HTERT RPE-1 (cell line): Measurements from ENCODE around the gene STAMBPL1.
"Not testable (repeated sequence)": the region's sequence is repeated elsewhere in the genome, so short reads cannot be mapped to it uniquely, and the experiment has no call there.

Experiments used
- in situ Hi-C: fragments of 300-500 bp; cut with MboI; formaldehyde crosslinking; loops from 4 replicates; pipeline ENCODE4 v1.14.3; 2020; ENCODE audit warnings: low sequenced_read_pairs

Gene STAMBPL1

DNA sequence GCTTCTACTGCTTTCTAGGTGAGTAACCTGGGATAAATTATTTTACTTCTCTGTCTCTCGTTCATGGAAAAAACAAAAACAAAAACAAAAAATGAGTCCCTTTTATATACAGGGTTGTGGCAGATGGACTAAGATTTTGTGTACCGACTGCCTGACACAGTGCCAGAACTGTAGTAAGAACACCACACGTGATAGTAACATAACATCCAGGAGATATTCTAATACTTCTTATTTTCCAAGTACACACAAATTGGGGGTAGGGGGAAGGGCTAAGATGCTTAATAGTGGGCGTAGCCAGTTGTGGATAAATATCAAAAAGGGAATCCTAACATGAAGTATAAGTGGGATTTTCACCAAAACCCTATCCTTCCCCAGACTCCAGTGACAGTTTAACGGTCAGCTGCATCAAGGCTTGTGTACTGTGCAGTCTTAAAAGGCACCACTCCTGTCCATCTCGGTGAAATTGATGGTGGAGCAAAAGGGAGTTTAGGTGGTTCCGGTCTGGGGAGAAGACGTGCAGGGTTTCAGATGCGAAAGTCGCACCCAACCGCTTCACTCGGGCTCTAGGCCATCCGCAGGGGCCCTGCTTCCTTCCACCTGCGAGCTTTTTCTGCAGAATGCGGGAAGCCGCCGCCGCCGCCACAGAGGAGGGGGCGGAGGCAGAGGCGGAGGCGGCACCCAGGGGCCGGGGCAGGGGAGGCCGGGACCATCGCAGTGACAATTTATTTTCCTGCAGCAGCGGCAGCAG, at the start of gene STAMBPL1:
Gene STAMBPL1 (plus strand): TSS at position 712 of the 748 bp plus-strand sequence. CDS start 21,464 bp downstream, outside the sequence.
- in situ Hi-C loops, result no loop called here

DNA sequence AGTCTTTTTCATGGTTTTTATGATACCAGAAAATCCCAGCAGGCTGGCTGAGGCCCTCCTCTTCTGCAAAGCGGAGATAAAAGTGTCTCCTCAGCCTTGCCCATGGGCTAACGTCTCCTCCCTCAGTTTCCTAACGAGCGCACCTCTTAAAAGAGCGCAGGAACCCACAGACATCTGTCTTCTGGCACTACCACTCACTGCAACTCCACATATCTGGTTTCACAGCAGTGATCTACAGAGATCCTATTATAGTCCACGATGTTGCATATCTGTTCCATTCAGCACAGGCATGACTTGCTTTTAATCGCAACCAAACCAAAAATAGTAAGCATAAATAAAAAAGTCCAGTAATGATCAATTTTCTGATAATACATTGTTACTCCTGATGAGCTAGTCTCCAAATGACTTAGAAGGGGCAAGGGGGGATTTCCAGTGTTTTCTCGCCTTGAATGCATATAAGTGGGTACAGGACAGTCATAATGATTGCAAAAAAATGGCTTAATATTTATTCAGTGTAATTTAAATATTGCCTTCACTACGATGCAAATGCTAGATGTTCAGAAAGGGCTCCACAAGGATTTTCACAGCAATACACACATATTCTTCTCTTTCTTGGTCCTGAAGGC, 49.3 kb upstream of the STAMBPL1 start:
- in situ Hi-C loops, result no loop called here

DNA sequence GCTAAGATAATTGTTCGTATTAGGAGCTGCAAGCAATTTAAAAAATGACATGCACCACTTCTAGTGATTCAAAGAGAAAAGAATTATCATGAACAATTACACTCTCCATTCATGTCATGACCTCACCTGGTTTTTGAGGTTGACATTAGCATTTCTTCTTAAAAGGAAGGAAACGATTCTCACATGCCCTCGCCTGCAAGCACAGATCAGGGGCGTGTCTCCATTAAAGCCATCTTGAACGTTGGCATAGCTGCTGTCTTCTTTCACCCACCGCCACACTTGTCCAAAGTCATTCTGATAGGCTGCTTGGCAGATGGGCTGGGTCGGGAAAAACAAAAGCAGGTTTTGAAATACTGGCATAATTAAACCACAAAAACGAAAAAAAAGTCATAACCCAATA, 48.3 kb upstream of the STAMBPL1 start:
- in situ Hi-C loops, result no loop called here

DNA sequence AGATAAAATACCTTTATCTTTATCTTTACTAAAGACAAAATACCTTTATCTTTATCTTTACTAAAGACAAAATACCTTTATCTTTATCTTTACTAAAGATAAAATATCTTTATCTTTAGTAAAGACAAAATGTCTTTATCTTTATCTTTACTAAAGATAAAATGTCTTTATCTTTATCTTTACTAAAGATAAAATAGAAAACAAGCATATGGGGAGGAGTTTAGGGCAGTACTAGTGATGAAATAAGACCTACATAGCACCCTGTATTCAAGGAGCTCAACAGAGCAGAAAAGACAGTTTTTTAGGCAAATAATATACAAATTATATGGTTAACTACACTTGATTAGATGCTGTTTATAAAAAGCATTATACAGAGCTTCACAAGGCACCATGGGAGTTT, 47.7 kb upstream of the STAMBPL1 start:
- in situ Hi-C loops, result no loop called here

DNA sequence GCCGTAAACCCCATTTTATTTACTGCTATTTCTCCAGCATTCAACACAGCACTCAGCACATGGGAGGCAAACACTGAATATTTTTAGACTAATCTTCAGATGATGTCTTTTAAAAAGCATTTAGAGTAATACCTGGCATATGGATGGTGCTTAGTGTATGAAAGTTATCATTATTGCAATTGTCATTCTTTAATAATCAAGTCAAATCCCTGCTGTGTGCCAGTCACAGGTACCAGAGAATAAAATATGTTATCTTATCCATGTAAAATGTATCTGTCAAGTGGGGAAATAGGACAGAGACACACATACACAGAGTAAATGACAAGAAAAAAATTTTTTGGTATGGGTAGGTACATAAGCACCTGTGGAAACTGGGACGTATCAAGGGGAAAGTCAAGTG, 46.9 kb upstream of the STAMBPL1 start:
- in situ Hi-C loops, result no loop called here

DNA sequence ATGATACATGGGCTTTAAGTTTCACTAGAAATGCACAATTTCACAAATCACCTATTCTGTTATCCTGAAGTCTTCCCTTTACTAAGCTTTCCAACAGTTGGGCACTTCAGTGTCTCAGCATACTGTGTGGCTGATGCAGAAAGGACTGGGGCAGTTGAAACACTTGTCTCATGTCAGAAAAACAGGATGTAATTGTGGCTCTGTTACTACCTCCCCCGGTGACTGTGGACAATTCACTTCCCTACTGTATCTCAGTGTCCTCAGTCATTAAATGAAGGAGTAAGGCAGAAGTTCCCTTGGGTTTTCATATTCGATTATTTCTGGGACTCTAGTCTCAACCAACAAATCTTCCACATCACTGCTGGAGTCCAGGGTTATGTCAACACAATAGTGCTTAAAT, 46.3 kb upstream of the STAMBPL1 start:
- in situ Hi-C loops, result no loop called here

DNA sequence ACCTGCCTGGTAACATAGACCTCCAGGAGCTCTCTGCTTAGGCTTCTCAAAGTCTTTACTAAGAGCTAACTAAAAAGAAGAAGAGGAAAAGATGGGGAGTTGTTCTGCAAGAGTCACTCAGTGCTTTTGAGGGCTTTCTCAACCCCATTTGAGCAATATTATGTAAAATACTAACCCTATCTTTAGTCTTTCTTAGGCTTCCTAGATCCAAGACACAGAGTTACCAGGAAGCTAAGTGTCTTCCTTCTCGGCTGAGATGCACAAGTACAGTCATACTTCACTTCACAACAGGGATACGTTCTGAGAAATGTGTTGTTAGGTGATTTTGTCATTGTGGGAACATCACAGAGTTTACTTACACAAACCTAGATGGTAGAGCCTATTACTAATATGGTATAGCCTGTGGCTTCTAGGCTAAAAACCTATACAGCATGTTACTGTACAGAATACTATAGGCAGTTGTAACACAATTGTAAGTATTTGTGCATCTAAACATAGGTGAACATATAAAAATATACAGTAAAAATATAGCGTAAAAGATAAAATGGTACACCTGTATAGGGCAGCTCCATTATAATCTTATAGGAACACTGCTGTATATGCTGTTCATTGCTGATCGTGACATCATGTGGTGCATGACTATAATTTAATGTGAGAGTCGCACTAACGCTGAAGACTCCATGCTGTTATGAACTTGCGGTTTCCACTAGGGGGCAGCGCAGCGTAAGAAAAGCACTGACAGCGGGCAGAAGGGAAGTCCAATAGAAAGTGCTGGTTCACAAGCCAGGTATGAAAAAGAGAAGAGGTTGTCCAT, 44.7 kb upstream of the STAMBPL1 start:
- in situ Hi-C loops, result no loop called here

DNA sequence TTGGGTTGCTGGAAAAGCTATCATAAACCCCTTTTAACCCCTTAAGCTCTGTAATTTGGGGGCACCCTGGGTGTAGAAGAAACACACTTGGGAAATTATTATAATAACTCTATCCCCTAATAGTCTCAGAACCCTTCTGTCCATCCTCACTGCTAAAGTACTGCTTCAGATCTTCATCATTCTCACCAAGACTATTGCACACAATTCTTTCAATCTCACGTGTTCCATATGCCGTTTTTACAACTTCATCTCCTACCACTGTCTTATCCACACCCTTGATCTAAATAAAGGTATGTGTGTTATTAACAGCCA, 44.2 kb upstream of the STAMBPL1 start:
- in situ Hi-C loops, result no loop called here

DNA sequence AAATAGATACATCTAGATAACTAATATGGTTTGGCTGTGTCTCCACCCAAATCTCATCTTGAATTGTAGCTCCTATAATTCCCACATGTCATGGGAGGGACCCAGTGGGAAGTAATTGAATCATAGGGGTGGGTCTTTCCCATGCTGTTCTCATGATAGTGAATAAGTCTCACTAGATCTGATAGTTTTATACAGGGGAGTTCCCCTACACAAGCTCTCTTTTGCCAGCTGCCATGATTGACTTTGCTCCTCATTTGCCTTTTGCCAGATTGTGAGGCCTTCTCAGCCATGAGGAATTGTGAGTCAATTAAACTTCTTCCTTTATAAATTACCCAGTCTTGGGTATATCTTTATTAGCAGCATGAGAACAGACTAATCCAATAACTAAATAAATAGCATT, 42.4 kb upstream of the STAMBPL1 start:
- in situ Hi-C loops, result not testable (repeated sequence)

DNA sequence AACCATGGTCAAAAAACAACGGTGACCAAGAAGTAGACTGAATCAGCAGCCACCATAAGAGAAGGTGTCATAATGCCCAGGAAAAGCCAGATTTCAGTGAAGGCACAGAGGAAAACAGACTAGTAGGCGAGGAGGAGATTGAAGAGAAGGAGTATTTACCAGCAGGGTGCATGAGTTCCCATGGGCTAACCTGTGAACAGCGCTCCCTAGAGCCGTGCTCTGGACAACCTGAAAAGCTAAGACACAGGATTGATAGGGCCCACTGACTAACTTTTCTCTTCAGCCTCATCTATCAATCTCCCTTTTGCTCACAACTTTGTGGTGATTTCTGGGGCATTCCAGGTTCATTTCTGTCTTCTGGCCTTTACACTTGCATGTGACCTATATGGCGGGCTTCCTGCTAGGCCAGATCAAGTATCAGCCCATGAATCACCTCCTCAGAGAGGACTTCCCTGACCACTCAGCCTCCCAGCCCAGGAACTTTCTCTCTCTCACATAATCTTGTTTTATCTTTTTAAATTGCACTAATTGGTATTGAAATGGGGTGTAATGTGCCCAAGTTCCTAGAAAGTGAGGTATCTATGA, 41.2 kb upstream of the STAMBPL1 start:
- in situ Hi-C loops, result no loop called here

DNA sequence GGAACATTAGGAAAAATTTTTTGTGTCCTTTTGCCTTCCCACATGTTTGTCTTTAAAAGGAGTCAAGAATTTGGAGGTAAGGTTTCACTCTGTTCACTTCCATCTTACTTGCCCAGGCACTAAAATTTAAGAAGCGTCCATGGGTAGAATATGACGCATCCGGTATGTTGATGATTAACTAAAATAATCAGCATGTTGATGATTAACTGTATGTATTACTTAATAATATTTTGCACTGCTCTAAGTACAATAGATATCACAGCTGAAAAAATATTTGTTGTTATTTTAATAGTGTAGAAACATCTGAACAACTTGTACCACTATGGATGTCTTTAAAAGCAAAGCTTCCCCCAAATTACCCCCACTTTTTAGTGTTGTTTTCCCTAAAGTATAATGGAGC, 39.9 kb upstream of the STAMBPL1 start:
- in situ Hi-C loops, result no loop called here

DNA sequence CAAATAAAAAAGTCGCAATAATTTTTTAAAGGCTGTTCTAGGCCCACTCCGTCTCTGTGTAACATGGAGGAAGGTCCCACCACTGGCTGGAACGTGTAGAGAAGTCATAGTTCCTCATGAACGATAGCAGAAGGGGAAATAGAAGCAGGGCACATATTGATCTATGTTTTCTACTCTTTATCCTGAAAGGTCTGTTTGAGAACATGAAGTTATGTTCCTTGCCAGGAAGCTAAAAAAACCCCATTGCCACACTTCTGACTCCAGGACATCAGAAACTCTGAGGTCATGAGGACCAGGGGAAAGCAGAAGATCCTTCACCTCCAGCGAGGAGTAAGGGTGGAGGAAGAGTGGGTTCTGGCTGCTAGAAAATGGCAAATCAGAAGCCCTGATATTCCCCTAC, 39.2 kb upstream of the STAMBPL1 start:
- in situ Hi-C loops, result no loop called here

DNA sequence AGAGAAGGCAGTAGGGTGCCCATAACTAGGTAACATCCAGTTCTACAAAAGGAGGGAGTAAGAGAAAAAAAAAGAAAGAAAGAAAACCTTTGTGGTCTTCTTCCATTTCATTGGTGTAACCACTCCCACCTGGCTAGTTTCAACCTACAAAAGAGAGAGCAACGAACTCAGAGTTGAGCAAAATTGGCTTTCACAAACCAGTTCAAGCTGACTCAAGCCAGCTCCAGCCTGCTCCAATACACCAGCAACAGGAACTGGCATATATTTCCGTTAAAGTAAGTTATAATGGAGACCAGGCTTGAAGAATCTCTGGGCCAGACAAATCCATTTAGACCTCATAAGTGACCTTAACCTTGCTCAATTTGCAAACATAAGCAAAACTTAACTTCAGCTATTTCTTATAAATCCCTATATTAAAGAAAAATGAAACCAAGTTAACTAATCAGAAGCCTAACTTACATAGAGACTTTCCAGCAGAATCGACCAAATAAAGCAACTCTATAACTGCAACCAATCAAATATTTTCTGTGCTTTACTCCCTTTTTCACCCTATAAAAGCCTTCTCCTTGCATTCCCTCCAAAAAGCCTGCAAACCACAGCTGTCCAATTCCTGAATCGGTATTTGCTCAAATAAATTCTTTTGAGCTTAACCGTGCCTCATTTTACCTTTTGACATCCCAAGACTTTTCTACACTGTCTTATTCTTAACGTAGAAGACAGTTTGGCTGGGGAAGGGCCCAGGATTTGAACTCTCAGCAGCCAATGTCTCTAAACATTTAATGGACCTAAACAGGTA, 38.5 kb upstream of the STAMBPL1 start:
- in situ Hi-C loops, result no loop called here

DNA sequence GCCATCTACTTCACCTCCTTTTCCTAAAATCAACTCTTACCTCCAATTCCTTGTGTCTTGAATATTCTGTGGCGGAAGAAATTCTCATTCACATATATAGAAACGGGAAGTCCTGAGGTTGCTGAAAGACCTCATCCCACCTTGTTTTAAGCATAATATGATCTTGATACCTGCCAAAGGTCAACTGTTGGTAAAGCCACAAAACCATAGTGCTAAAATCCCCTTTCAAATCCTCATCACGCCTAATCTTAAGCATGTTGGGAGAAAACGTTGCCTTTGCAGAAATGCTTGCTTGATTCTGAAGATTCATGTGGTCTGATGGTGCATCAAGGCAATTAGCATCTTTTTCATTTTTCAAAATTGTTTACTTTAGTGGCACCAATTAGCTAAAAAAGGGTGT, 36.9 kb upstream of the STAMBPL1 start:
- in situ Hi-C loops, result no loop called here

DNA sequence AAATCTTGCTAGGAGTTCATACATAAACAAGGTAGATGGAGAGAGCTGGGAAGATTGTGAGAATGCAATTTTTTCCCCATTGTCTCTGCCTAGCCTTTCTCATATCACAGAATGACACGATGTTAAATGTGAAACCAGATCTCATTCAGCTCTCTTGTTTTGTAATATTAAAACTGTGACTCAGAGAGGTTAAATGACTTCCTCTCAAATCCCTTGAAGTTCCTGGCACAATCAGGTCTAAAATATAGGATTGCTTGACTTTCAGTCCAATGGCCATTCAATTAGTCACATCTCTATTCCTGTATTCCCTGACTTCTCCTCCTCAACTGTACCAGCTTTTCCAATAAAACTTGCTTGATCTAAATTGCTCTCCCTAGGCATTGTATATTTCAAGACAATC, 31.5 kb upstream of the STAMBPL1 start:
- in situ Hi-C loops, result no loop called here

DNA sequence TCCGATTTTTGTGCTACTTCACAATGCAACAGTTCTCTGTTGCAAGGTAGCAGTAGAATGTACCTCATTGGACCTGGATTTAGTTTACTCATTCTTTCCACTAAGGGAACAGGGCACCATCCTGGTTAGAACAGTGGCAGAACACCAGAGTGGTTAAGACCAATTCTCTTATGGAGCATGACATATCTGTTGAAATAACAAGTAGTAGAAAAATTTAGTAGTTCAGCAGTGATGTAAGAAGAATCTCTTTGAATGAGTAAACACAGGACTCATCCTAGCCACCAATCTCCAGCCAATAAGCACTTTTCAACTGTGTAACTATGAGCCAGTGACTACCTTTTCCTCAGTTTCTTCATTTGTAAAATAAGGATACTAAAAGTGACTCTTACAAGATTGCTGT, 30.8 kb upstream of the STAMBPL1 start:
- in situ Hi-C loops, result no loop called here

DNA sequence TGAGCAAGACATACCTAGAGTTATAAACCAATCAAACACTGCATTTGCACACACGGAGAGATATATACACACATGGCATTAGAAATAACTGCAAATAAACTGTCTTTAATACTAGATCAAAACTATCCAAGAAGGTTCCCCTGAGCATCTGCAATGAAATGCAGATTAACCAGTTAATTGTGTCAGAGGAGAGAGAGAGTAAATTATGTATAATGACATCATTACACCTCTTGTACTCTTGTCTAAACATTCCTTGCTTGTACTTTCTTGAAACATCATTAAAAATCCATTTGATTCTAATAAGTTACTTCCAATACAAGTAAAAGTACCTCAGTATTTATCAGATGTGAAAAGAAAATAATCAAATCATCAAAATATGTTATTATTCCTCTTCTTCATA, 29.3 kb upstream of the STAMBPL1 start:
- in situ Hi-C loops, result no loop called here

DNA sequence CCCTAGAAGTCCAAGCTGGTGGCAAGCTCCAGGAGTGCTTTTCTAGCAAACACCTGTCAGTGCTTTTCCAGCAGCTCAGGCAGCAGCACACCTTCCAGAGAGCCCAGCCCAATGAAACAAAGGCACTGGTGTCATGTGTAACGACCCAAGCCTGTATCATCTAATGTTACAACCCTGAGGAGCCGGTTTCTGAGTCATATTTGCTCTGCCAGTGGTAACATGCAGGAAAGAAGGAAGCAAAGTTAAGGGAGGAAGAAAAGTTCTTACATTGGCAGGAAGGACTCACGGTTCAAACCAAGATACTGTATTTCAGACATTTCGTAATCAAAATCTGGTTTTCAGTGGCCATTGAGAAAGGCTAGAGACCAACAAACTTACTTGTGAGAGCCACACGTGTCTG, 28.3 kb upstream of the STAMBPL1 start, which contains the start of gene ANKRD22:
Gene ANKRD22 (minus strand): TSS at position 139 of the 400 bp plus-strand sequence. CDS start 237 bp downstream, outside the sequence.
- in situ Hi-C loops, result no loop called here

DNA sequence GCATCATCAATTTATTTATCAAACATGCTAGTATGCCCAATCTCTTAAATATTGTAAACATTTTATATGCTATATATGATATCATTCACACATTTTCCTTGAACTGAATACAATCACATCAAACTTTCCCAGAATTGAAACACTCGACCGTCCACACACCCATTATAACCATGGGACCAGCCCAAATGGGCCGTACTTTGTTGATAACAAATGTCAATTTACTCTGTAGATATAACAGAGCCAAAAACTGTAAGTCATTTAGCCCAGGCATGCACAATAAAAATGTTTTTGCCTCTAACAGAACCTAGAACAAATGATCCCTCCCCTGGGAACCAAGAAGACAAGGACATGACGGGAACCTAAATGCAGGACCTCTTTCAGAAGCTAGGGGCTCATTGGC, 27.7 kb upstream of the STAMBPL1 start:
- in situ Hi-C loops, result no loop called here

DNA sequence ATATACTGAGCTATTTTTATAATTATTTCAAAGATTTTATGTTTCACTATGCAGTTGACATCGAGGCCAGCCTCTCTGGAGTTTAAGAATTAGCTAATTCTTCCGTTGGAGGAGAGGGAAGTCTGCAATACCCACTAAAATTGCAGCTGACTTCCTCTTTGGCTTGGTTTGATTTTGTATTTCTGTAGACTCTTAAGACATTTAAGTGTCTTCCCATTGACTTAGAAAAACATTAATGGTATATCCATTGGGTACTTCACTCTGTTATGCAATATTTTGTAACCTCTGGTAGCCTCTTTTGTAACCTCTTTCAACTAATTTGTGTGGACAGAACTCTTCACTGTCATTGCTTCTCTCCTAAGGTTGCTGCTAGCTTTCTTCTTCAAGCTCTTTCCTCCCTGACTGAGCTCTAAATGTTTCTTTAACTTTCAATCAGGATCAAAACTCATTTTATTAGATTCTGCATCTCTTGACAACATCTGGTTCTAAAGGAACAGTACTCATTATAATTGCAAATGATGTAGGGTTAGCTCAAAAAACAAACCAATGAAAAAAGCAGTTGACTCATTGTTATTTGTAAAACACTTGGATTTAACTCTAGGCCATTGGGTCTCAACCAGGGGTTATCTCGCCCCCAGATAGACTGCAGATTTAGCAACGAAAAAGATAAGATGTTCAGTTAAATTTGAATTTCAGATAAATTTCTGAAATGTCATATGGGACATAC, 26.7 kb upstream of the STAMBPL1 start:
- in situ Hi-C loops, result no loop called here
